GM10266 (cell line): Measurements from ENCODE around the gene PARD3B.

ENCODE experiments used
- DNase-seq: peaks from one replicate; pipeline ENCODE4 v3.0.0; 2012; ENCODE audit errors: extremely low spot score
- TF ChIP-seq, protein P1 (sequence below): IDR thresholded peaks from 2 replicates; pipeline ENCODE4 v1.5.1; 2012; ENCODE audit warnings: mild to moderate bottlenecking, low read depth; ENCODE audit not compliant: control insufficient read depth, insufficient read depth; ENCODE audit errors: missing control alignments

PARD3B gene

DNA sequence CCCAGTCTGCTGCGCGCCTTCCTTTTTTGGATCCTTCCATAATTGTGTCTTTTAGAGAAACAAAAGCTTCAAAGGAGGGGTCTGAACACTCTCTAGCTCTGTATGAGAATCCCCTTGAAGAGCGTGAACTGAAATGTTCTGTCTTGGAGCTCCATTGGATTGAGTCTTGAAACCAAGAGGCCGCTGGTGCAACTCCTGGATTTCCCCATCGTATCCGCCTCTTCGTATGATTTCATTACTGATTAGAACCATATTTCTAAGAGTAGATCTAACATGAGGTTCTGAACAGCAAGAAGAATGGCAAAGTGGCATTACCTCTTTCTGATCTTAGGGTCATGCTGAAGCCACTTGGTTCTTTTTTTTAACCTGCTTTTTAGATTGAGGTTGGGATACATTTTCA lies 1105.7 kb downstream of the PARD3B start:
- TF ChIP-seq, protein P1, sequence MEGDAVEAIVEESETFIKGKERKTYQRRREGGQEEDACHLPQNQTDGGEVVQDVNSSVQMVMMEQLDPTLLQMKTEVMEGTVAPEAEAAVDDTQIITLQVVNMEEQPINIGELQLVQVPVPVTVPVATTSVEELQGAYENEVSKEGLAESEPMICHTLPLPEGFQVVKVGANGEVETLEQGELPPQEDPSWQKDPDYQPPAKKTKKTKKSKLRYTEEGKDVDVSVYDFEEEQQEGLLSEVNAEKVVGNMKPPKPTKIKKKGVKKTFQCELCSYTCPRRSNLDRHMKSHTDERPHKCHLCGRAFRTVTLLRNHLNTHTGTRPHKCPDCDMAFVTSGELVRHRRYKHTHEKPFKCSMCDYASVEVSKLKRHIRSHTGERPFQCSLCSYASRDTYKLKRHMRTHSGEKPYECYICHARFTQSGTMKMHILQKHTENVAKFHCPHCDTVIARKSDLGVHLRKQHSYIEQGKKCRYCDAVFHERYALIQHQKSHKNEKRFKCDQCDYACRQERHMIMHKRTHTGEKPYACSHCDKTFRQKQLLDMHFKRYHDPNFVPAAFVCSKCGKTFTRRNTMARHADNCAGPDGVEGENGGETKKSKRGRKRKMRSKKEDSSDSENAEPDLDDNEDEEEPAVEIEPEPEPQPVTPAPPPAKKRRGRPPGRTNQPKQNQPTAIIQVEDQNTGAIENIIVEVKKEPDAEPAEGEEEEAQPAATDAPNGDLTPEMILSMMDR: no peak
- DNase-seq: no peak

DNA sequence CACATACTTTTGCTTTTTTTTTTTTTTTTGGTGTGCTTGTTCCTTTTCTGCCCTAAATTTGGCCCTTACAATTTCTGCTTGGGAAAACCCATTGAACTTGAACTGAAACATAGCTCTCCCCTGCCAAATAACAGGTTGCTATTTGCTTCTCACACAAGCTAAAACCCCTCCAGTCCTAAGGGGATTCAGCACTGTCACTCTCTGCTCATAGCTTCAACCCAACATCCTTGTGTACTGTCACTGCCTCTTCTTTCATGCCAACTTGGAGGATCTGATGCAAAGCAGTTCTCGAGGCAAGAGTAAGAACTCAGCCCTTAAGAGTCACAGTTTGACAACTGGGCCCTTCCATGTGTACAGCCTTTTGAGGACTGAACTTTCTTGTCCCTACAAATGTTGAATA lies 1106.4 kb downstream of the PARD3B start:
- TF ChIP-seq, protein P1: no peak
- no peak for DNase-seq

DNA sequence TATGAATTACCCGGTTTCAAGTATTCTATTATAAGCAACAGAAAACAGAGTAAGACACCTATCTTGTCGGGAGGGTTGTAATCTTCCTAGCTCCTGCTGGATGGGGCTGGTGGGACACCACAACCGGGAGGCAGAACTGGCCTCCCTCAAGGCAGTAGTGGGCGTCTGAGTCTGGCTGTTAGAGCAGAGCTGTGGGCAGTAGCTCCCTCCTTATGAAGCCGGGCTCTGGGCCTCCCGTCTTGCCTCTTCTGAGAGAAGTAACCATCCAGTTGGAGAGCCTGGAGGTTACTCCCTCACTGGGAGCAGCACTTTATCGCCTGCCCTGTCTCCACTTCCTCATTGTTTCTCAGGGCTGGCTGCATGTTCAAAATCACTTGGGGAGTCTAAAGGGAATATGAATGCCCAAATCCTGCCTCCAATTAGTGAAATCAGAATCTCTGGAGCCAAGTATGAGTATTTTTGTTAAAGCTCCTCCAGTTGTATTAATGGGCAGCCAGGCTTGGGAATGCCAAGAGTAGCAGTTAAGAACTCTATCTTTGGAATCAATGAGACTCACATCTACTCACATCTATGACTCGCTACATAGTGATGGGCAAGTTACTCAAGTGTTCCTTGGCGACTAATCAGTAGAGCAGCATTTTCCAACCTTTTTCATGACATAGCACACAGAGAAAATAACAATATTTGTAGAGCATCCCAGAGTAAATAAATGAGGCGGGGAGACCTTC lies 1109.8 kb downstream of the PARD3B start:
- TF ChIP-seq, protein P1: no peak
- no peak for DNase-seq

DNA sequence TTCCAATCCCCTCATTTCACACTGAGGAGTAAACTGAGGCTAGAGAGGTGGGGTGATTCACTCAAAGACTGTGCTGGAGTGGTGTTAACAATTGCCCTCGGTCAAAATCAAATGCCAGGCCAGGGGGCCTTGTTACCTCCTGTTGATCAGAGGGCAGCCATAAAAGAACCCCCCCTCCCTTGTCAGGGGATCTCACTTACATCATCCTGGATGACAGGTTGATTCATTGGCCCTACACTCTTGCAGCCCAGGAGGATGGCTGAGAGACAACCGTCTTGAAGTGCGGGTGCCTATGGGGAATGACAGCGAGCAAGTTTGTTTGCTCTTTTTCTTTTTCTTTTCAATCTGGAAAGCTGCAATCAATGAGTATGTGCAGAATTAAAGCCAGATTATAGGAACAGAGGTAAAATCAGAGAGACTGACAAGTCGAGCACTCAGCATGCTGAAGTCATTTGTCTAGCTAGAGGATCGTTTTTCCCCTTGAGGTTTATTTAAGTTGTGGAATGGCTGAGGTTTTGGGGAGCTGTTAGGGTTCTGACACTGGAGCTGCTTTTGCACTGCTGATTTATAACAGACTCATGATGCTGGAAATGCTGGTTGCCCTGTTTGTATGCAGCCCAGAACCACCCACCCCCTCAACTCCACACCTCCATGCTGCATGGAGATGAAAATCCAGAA lies 1110.6 kb downstream of the PARD3B start:
- no peak for DNase-seq
- TF ChIP-seq, protein P1: no peak

DNA sequence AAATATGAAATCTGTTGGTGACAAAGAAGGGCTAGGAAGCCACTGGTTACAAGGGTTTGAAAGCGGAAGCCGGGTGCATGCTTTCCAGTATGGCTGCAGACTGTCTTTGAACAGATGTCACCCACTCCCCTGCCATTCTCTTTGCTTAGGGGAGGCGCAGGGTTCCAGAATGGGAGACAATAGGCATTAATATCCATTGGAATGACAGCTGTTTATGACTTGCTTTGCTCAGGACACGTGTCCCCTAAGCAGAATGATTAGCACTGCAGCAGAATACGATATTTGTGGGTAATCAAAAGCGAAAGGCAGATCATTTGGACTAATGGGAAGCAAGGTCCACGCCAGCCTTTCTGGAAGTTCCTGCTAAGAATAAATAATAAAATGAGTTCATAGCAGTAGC lies 1111.2 kb downstream of the PARD3B start:
- DNase-seq: no peak
- TF ChIP-seq, protein P1: no peak

DNA sequence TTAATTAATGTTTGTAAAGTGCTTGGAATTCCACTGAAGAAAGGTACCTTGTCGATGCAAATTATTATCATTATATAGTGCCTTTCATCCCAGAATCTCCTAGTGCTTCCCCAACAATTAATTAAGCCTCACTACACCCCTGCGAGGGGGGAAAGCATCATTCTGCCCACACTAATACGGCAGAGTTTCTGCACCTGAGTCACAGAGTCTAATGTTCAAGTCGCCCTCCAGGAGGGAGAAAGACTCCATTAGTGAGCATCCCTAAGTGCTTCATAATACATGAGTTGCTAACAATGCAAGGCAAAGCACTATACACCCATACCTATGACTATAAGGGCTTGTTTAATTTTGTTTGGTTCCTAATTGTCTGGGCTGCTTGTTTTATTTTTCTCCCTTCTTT lies 1111.7 kb downstream of the PARD3B start:
- no peak for DNase-seq
- TF ChIP-seq, protein P1: no peak

DNA sequence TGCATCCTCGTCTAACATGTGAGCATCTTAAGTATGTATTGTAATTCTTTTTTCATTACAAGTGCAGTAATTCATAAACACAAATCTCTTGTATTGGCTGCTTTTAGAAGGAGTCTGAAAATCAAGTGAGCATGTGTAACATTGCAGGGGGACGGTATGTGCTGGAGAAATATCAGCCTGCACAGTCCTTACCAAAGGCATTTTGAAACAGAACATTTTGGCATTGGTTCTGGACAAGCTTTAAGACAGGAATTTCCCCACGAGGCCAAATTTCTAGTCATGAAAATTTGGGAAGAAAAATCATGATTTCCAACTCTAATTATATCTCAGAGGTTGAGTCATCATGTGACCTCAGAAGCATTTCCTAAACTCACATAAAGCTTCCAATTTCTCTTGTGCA lies 1112.3 kb downstream of the PARD3B start:
- no peak for DNase-seq
- TF ChIP-seq, protein P1: no peak
